Measurements from ENCODE around the gene TDRD6. TPM values are rescaled to one million over a fixed set of nuclear protein-coding genes. Genes with fewer than 3 reads are reported as not detected.

TDRD6 gene
- total RNA-seq, 1 donor from 2014 or later, result 0.06 TPM

DNA sequence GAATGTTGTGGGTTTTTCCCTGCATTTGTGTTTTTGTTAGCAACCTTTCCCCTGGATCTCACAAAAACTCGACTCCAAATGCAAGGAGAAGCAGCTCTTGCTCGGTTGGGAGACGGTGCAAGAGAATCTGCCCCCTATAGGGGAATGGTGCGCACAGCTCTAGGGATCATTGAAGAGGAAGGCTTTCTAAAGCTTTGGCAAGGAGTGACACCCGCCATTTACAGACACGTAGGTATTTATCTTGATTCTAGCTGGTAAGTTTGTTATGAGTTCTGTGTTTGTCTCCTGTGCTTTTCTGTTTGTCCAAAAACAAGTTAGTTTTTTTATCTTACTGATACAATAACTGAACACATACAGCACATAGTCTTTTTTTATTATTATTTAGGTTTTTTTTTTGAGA, 31.9 kb upstream of the TDRD6 start:
- H3K4me3 ChIP-seq (ENCODE audit: low read depth, low read length), result no peak overlapping the region
- TF ChIP-seq, protein P1, sequence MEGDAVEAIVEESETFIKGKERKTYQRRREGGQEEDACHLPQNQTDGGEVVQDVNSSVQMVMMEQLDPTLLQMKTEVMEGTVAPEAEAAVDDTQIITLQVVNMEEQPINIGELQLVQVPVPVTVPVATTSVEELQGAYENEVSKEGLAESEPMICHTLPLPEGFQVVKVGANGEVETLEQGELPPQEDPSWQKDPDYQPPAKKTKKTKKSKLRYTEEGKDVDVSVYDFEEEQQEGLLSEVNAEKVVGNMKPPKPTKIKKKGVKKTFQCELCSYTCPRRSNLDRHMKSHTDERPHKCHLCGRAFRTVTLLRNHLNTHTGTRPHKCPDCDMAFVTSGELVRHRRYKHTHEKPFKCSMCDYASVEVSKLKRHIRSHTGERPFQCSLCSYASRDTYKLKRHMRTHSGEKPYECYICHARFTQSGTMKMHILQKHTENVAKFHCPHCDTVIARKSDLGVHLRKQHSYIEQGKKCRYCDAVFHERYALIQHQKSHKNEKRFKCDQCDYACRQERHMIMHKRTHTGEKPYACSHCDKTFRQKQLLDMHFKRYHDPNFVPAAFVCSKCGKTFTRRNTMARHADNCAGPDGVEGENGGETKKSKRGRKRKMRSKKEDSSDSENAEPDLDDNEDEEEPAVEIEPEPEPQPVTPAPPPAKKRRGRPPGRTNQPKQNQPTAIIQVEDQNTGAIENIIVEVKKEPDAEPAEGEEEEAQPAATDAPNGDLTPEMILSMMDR (conservative IDR thresholded peaks at IDR 0.05; ENCODE audit: low read depth, low read length), result peak; percentile 46
- no peak for DNase-seq (ENCODE audit: low read depth)

DNA sequence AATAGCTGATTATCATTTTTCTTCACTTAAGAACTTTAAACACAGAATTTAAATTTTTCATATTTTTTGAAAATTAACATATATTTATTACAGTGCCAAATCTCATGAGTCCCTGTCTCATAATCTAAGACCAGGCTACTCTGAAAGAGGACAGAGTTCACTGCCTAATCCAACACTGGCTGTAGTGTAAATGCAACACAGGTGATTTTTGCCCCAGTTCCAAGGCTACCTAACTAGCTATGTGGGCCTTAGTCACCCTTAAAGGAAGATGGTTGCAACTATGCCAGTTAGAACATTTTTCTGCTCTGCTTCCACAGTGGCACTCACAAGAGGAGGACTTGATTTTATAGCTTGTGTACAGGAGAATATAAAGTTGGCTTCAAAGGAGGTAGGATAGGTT, 30.0 kb upstream of the TDRD6 start:
- no peak overlapping the region for H3K4me3 ChIP-seq (ENCODE audit: low read depth, low read length)
- DNase-seq (ENCODE audit: low read depth), result no peak
- TF ChIP-seq, protein P1 (conservative IDR thresholded peaks at IDR 0.05; ENCODE audit: low read depth, low read length), result no peak

DNA sequence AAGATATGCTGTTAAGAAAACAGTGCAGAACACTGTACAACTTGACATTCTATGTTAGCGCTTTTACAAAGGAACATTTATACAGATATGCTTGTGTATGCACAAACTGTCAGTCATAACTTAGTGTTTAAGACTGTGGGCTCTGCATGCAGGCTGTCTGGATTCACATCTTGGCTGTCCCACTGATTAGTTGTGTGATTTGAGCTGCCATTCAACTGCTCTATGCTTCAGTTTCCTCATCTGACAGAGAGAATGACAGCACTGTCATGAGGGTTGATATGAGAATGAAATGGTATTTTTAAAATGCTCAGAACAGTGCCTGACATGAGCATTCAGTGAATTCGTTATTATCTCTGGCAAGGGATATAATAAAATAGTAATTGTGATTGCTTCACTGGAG, 26.2 kb upstream of the TDRD6 start:
- TF ChIP-seq, protein P1 (conservative IDR thresholded peaks at IDR 0.05; ENCODE audit: low read depth, low read length), result no peak
- DNase-seq (ENCODE audit: low read depth), result no peak
- no peak overlapping the region for H3K4me3 ChIP-seq (ENCODE audit: low read depth, low read length)

GRCh38 chr6:46667377-46667776, 20.3 kb upstream of the TDRD6 start:
- TF ChIP-seq, protein P1 (conservative IDR thresholded peaks at IDR 0.05; ENCODE audit: low read depth, low read length), result no peak
- no peak overlapping the region for H3K4me3 ChIP-seq (ENCODE audit: low read depth, low read length)
- no peak for DNase-seq (ENCODE audit: low read depth)

- no peak overlapping the region for H3K4me3 ChIP-seq (ENCODE audit: low read depth, low read length)
- no peak for DNase-seq (ENCODE audit: low read depth)
- TF ChIP-seq, protein P1 (conservative IDR thresholded peaks at IDR 0.05; ENCODE audit: low read depth, low read length), result no peak
Measured at GRCh38 chr6:46674410-46674809, 13.3 kb upstream of the TDRD6 start.

- H3K4me3 ChIP-seq (ENCODE audit: low read depth, low read length), result no peak overlapping the region
- DNase-seq (ENCODE audit: low read depth), result no peak
- TF ChIP-seq, protein P1 (conservative IDR thresholded peaks at IDR 0.05; ENCODE audit: low read depth, low read length), result no peak
Measured at GRCh38 chr6:46676604-46677313, 10.9 kb upstream of the TDRD6 start.

GRCh38 chr6:46677314-46677654, 10.4 kb upstream of the TDRD6 start:
- DNase-seq (ENCODE audit: low read depth), result no peak
- no peak overlapping the region for H3K4me3 ChIP-seq (ENCODE audit: low read depth, low read length)
- TF ChIP-seq, protein P1 (conservative IDR thresholded peaks at IDR 0.05; ENCODE audit: low read depth, low read length), result peak; percentile 52

Measured in epithelial cell of proximal tubule (primary cell).